OCI-LY3 (cell line): Measurements from ENCODE around the gene CCDC78.

Experiments
- CTCF ChIP-seq: fragments of 200-600, 300-600 bp; sonication (generic); IDR thresholded peaks from 2 replicates; pipeline ENCODE4 v1.5.1; 2014; ENCODE audit warnings: antibody characterized with exemption, low read length, low read depth
- EZH2phosphoT487 ChIP-seq: fragments of 200-600 bp; shearing (Covaris generic); IDR thresholded peaks from 2 replicates; pipeline ENCODE4 v1.6.1; 2018; ENCODE audit warnings: antibody characterized with exemption, mixed run types, low read depth

DNA sequence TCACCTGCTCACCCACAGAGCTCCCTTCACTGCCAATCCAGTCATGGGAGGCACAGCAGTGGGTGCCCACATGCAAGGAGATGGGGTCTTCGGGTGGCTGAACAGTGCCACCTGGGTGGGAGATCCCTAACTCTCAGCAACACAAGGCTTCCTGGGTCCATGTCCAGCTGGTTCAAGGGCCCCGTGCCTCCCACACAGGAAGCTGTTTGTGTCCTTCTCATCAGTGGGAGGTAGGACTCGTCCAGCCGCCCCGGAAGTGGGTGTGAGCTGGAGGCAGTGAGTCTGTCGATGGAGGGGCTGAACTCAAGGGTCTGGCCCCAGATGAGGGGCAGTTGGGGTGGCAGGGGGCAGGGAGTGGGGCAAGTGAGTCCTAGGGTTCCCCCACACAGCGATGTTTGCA is 22.2 kb downstream of the CCDC78 start:
- TF ChIP-seq CTCF (no peak), EZH2phosphoT487 (no peak)
